B cell (primary cell): ENCODE data around the gene FAM120A. TPM values are rescaled to one million over a fixed set of nuclear protein-coding genes. Genes with fewer than 3 reads are reported as not detected.

Source experiments
- ATAC-seq: fragments of 200-7000 bp; cut with Tn5 transposase; one replicate; pipeline ENCODE4 v1.10.0; 2021; ENCODE audit warnings: low read depth, mild to moderate bottlenecking, moderate number of reproducible peaks, moderate library complexity
- CTCF ChIA-PET: fragments of 350-600 bp; sonication (Branson Sonifier 250); formaldehyde crosslinking; loops from one replicate; lab custom pipeline; 2021; ENCODE audit warnings: antibody characterized with exemption, inconsistent platforms; lab: Charles Lee
- POLR2A ChIA-PET: fragments of 350-600 bp; sonication (Branson Sonifier 250); formaldehyde crosslinking; loops from one replicate; lab custom pipeline; 2021; ENCODE audit warnings: antibody characterized with exemption; lab: Charles Lee
- DNase-seq: peaks from one replicate; pipeline ENCODE4 v3.0.0; 2013
- H2AFZ ChIP-seq: 2 replicates; pipeline ENCODE4 v1.6.1; 2012; ENCODE audit warnings: mild to moderate bottlenecking, low read depth, low read length; ENCODE audit not compliant: insufficient read depth, poor library complexity, severe bottlenecking
- H3K27ac ChIP-seq, 2 donors: 1 replicate in 1 of 2; 2 replicates in 1 of 2; pipeline ENCODE4 v1.5.1; 2012 to 2013; ENCODE audit warnings: low read length in 2 of 2, mild to moderate bottlenecking in 2 of 2, moderate library complexity in 1 of 2
- H3K27me3 ChIP-seq, 4 experiments: fragments of 200-600 bp in 1 of 4; sonication (generic) in 1 of 4; replicated peaks in 1 of 4; 1 replicate in 2 of 4; 2 replicates in 2 of 4; pipeline versions ENCODE4 v1.6.1 to v1.7.0; 2013 to 2016; ENCODE audit warnings: low read length in 3 of 4, mild to moderate bottlenecking in 2 of 4, mixed read lengths in 1 of 4, moderate library complexity in 1 of 4; ENCODE audit not compliant: insufficient read depth in 4 of 4, control insufficient read depth in 3 of 4; ENCODE audit errors: control extremely low read depth in 1 of 4
- H3K36me3 ChIP-seq, 2 experiments: replicated peaks in 1 of 2; 1 replicate in 1 of 2; 2 replicates in 1 of 2; pipeline versions ENCODE4 v1.6.1 to v1.7.1; 2013; ENCODE audit warnings: low read length in 1 of 2; ENCODE audit not compliant: insufficient read depth in 2 of 2, control insufficient read depth in 1 of 2; ENCODE audit errors: control extremely low read depth in 1 of 2, extremely low read depth in 1 of 2
- H3K4me1 ChIP-seq, 2 donors: fragments of 200-600 bp in 1 of 2; sonication (generic) in 1 of 2; 1 replicate in 1 of 2; 2 replicates in 1 of 2; pipeline versions ENCODE4 v1.5.1 to v1.6.1; 2013 to 2017; ENCODE audit warnings: low read length in 2 of 2; ENCODE audit not compliant: control insufficient read depth in 2 of 2, insufficient read depth in 2 of 2
- H3K4me2 ChIP-seq: replicated peaks from 2 replicates; pipeline ENCODE3; 2012; ENCODE audit warnings: mild to moderate bottlenecking, low read depth, low read length; ENCODE audit not compliant: poor library complexity, severe bottlenecking
- H3K4me3 ChIP-seq, 5 experiments: fragments of 200-600 bp in 1 of 5; sonication (generic) in 1 of 5; 1 replicate in 3 of 5; 2 replicates in 2 of 5; pipeline versions ENCODE4 v1.5.1 to v1.7.0; 2011 to 2016; ENCODE audit warnings: low read length in 4 of 5, mild to moderate bottlenecking in 4 of 5, low read depth in 2 of 5, control low read depth in 1 of 5, moderate library complexity in 1 of 5; ENCODE audit not compliant: insufficient read depth in 1 of 5; ENCODE audit errors: control extremely low read depth in 1 of 5, extremely low read depth in 1 of 5
- H3K79me2 ChIP-seq: fragments of 200-600 bp; sonication (generic); one replicate; pipeline ENCODE4 v1.6.0; 2016; ENCODE audit warnings: low read length; ENCODE audit not compliant: control insufficient read depth, insufficient read depth
- H3K9ac ChIP-seq: fragments of 200-600 bp; sonication (generic); 2 replicates; pipeline ENCODE4 v1.6.1; 2017; ENCODE audit warnings: mild to moderate bottlenecking, low read length, moderate library complexity
- H3K9me3 ChIP-seq, 3 donors: one replicate each; pipeline versions ENCODE4 v1.6.1 to v1.7.1; 2013; ENCODE audit warnings: low read length in 2 of 3; ENCODE audit not compliant: control insufficient read depth in 2 of 3, insufficient read depth in 1 of 3; ENCODE audit errors: control extremely low read depth in 1 of 3
- H4K20me1 ChIP-seq: 2 replicates; pipeline ENCODE4 v1.6.0; 2012; ENCODE audit warnings: mild to moderate bottlenecking, low read length; ENCODE audit not compliant: insufficient read depth, control insufficient read depth, poor library complexity, severe bottlenecking
- H3K27ac Mint-ChIP-seq: one replicate; pipeline ENCODE4 v1.8.0; 2021; ENCODE audit warnings: mixed read lengths
- H3K27me3 Mint-ChIP-seq: one replicate; pipeline ENCODE4 v1.8.0; 2021; ENCODE audit warnings: mixed read lengths
- H3K4me1 Mint-ChIP-seq: one replicate; pipeline ENCODE4 v1.8.0; 2021; ENCODE audit warnings: mixed read lengths
- H3K4me3 Mint-ChIP-seq: one replicate; pipeline ENCODE4 v1.8.0; 2021; ENCODE audit warnings: mixed read lengths
- H3K9me3 Mint-ChIP-seq: one replicate; pipeline ENCODE4 v1.8.0; 2022; ENCODE audit warnings: mixed read lengths; ENCODE audit not compliant: insufficient read depth
- CTCF ChIP-seq: fragments of 200-600 bp; IDR thresholded peaks from one replicate; pipeline ENCODE4 v1.8.0; 2022; ENCODE audit warnings: antibody characterized with exemption, mild to moderate bottlenecking
- EZH2 ChIP-seq: IDR thresholded peaks from 2 replicates; pipeline ENCODE4 v1.6.1; 2012; ENCODE audit warnings: borderline replicate concordance, low read depth, mild to moderate bottlenecking, moderate library complexity, low read length; ENCODE audit not compliant: insufficient read depth, poor library complexity, severe bottlenecking
- WGBS: methylation state at CpG from one replicate; pipeline ENCODE4 v1.1.5; 2013; ENCODE audit warnings: missing lambda C conversion rate; ENCODE audit not compliant: insufficient coverage; 5-methylcytosine and 5-hydroxymethylcytosine counted together
- intact Hi-C: fragments of 100-400 bp; cut with micrococcal nuclease; formaldehyde crosslinking; loops from one replicate; pipeline ENCODE4 v1.10.0; 2022
- polyA plus RNA-seq: library from polyadenylated mRNA; depleted of rRNA; stranded (reverse); fragments of >200 nt; gene quantifications from 2 replicates; pipeline ENCODE4 v1.2.3, GENCODE V29; 2012
- total RNA-seq, 2 donors: library from RNA; stranded (reverse); fragments of 120-200 nt in 1 of 2; gene quantifications; 1 replicate in 1 of 2; 2 replicates in 1 of 2; pipeline versions ENCODE4 v1.2.3 to v1.2.4, GENCODE V29; 2013 to 2022

Gene FAM120A
- total and polyA plus RNA-seq, 2 donors (not counting 1 experiment from before 2014, with no cell fraction given): 48.4 to 105 TPM

- H4K20me1 ChIP-seq: peaks cover 25% of the 10 kb centered on the region
- no peak for DNase-seq
- H3K27ac ChIP-seq: no peak overlapping the region
- Mint-ChIP-seq H3K4me3 (no peak overlapping the region), H3K9me3 (no peaks in the 10 kb centered on the region), H3K4me1 (peaks cover 62% of the 10 kb centered on the region), H3K27me3 (no peaks in the 10 kb centered on the region), H3K27ac (no peak overlapping the region)
- ATAC-seq: peak; percentile 37
- intact Hi-C loops: no loop called here
- H3K4me1 ChIP-seq: peaks cover 35 to 51% of the 10 kb centered on the region in 2 donors
- H3K9ac ChIP-seq: no peak overlapping the region
- no peak overlapping the region for H3K4me2 ChIP-seq
- 52% methylated on average over 4 of the region's 4 CpGs for WGBS
- H3K36me3 ChIP-seq: no peaks in the 10 kb centered on the region
- POLR2A ChIA-PET: interaction anchor here (0.7 kb wide), 1 partner anchor 965 kb away, joined by 4 read pairs; no protein-coding TSS in a partner anchor
- H3K79me2 ChIP-seq: peaks cover 74% of the 10 kb centered on the region
- CTCF ChIA-PET: no interaction called here
- H3K9me3 ChIP-seq: no peaks in the 10 kb centered on the region
- H2AFZ ChIP-seq: no peak overlapping the region
- no peak overlapping the region for H3K4me3 ChIP-seq
- no peaks in the 10 kb centered on the region for H3K27me3 ChIP-seq
- no peak for TF ChIP-seq CTCF
- TF ChIP-seq EZH2: no peak
Observed at GRCh38 chr9:93596399-93596798, 144.9 kb downstream of the FAM120A start.

- ChIA-PET CTCF (interaction anchor here (0.5 kb wide), 1 partner anchor 1047 kb away, joined by 4 read pairs; no protein-coding TSS in a partner anchor), POLR2A (interaction anchor here (0.7 kb wide), 1 partner anchor 966 kb away, joined by 4 read pairs; no protein-coding TSS in a partner anchor)
- WGBS: 92% methylated on average over 6 of the region's 6 CpGs
- no peak for TF ChIP-seq EZH2
- no peak for TF ChIP-seq CTCF
- Histone ChIP-seq H3K27me3 (no peaks in the 10 kb centered on the region), H3K9ac (no peak overlapping the region), H3K79me2 (peaks cover 75% of the 10 kb centered on the region), H4K20me1 (peaks cover 30% of the 10 kb centered on the region), H3K9me3 (no peaks in the 10 kb centered on the region), H3K4me2 (no peak overlapping the region), H3K4me3 (no peak overlapping the region), H2AFZ (no peak overlapping the region), H3K27ac (peak overlapping the region; percentile 2 to 28), H3K36me3 (no peaks in the 10 kb centered on the region), H3K4me1 (peaks cover 36 to 56% of the 10 kb centered on the region in 2 donors)
- Mint-ChIP-seq H3K9me3 (no peaks in the 10 kb centered on the region), H3K27ac (peak overlapping the region; percentile 46), H3K4me3 (peak overlapping the region; percentile 13), H3K4me1 (peaks cover 67% of the 10 kb centered on the region), H3K27me3 (no peaks in the 10 kb centered on the region)
- ATAC-seq: no peak
- intact Hi-C loops: no loop called here
- no peak for DNase-seq
Observed at GRCh38 chr9:93597142-93597706, 145.7 kb downstream of the FAM120A start.
